NOMO-1 treated with DMSO at 0.1 percent for 48 hours (cell line): ENCODE measurements around the gene CDK14.

Experiments
- DNase-seq: peaks from one replicate; lab custom pipeline; 2025; ENCODE audit not compliant: unreplicated experiment; lab: John Stamatoyannopoulos, UW

The CDK14 gene

DNA sequence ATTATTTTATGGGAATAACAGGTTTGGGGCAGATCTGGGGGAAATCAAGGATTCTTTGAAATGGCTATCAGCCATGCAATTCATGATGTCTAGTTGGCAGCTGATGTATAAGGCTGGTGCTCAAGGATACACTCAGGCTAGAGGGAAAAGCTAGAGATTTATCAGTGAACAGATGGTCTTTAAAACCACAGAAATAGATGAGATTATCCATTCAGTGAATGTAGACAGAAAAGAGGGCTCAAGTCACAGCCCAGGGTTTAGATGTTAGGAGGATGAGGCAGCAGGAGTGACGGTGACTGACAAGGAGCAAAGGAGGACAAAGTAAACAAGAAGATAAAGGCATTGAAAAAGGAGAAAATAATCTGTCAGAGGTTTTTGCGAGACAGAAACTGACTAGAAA lies 238.7 kb downstream of the CDK14 start:
- DNase-seq: no peak

- no peak for DNase-seq
Observed at GRCh38 chr7:90835861-90836260, 239.7 kb downstream of the CDK14 start.

- DNase-seq: no peak
Observed at GRCh38 chr7:90836937-90837336, 240.8 kb downstream of the CDK14 start.

GRCh38 chr7:90838799-90839198 lies 242.7 kb downstream of the CDK14 start:
- no peak for DNase-seq

DNA sequence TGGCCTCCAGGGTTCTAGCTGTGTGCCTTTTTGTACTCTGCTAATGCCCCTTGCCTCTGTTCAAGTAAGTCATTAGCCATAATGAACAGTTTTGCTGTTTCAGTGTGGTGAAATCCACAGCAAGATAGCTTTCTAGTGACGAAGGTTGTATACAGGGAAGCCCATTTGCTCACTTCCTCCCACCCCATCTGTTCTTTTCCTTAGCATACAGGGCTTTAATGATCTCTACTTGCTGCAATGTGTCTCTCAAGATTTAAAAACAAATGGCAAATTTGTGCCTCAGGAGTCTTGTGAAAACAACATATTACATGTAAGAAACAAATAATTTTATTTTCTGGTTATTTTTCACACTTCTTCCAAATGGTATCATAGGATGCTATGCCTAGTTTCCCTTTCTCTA lies 243.2 kb downstream of the CDK14 start:
- no peak for DNase-seq

DNA sequence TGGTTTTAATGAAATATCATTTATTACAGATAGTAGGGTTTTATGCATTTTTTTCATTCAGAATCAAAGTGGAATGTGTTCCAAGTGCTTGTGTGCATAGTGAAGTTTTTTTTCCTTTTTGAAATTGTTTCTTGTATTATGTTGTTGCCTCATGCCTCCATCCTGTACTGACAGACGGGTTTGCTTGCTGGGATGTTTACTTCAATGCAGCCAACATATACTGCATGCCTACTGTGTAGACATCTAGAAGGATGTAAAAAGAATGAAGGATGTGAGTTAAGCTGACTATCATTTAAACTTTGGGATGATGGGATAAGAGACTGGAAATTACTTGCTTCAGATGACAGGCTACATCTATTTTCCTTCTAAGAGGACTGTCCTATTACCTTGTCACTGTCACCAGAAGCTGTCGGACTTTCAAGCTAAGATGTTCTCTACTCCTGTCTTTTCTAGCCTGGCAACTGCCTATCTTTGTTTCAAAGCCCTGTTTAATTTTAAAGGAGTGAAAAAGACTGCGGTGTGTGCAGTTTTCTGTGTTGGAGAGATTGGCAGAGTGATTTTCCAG lies 243.7 kb downstream of the CDK14 start:
- no peak for DNase-seq

GRCh38 chr7:90841759-90842429 lies 245.8 kb downstream of the CDK14 start:
- no peak for DNase-seq

DNA sequence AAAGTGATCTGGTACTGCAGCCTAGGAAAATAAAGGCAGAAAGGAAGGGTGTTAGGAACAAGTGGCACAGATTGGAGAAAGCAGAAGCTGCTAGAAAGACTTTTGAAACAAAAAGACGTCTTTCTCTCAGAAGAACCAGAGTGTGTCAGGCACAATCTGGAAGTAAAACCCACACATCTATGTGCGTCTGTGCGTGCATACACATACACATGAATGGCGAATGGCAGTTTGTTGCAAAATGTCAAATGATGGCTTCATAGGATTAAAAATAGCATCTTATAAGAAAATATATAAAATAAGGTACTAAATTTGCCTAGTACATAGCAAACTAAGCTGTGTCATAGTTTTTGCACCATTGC lies 246.3 kb downstream of the CDK14 start:
- DNase-seq: no peak

DNA sequence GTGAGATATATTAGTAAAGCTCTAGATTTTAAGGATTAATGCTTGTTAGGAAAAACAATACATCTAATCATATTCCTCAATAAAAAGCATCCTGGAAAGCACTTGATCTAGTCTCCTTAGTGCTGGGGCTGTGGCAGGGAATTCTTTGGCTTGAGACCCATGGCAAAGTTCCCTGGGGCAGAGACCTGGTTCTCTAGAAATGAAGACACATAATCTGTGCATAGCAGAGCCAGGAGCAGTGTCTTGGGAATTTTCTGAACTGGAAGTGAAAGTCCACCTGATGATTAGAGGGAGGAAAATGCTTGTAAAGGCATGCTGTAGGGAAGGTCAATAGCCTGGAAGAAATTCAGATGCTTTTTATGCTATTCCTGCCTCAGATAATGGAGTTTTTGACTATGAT lies 247.4 kb downstream of the CDK14 start:
- no peak for DNase-seq

DNA sequence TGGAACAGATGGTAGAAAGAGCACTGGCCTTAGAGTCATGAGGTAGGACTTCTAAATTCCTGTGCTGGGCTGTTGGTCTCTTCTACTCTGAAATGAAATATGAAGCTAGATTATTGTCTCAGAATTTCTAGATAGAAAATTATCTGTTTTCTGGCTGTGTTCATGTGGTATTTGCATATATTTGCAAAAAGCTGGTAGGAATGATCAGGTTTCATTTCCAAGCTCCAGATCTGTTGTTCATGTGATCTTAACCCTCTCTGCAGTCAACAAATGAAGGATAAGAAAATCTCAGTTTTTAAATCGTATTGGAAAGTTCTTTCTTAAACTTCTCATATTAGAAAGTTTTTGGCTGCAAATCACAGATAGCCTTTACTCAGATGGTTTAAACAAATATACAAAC lies 248.3 kb downstream of the CDK14 start:
- no peak for DNase-seq

- DNase-seq: no peak
Observed at GRCh38 chr7:90846192-90846591, 250.1 kb downstream of the CDK14 start.

- DNase-seq: no peak
Observed at GRCh38 chr7:90850066-90850465, 253.9 kb downstream of the CDK14 start.

DNA sequence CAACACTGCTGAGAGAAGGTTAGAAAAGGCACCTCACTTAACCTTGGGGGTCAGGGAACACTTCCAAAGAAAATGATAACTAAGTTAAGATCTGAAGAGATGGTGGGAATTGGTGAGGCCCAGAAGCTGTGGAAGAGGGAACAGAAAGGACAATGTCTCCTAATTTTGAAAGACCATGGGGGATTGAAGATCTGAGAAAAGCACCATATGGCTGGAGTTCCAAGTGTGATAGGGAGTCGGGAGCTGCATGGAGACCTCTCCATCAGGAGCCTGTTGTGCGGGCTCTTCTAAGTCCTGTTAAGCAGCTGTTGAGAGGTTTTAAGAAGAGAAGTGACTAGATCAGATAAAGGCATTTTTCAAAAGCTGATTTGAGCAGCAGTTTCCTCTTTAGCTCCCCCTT lies 254.3 kb downstream of the CDK14 start:
- no peak for DNase-seq

DNA sequence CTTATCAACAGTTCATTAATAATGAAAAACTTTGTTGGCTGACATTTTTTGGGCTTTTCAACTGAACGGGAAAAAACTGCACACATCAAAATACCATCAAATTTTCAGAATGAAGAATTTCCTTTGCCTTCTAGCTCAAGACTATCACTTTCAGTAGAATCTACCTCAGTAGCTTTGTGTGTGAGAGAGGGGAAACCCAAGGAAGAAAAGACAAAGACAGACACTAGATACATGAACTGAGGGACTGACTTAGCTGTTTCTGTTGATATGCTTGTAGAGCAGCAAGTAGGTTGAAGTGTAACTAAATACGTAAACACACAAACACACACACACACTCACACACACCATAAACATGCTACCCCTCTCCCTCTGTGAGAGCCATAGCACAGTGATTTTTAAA lies 257.1 kb downstream of the CDK14 start:
- DNase-seq: no peak

GRCh38 chr7:90856351-90857070 lies 260.4 kb downstream of the CDK14 start:
- no peak for DNase-seq

DNA sequence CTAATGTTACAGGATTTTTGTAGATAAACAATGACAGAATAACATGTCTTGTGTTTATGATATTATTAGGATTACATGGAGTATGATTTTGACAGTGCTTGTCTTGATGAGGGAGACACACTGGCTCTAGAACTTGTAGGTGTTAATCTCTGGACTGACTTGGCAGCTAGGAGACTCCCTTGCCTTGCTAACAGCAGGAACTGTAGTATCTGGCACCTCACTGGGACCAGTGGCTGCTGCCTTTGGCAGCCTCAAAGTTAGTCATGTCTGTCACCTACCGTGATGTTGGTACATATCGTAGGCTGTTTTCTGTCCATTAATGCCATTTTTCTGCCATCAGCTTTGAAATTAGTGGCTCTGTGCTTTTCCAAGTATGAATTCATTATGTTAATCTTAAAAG lies 261.5 kb downstream of the CDK14 start:
- no peak for DNase-seq

- no peak for DNase-seq
Observed at GRCh38 chr7:90858546-90858945, 262.4 kb downstream of the CDK14 start.

- DNase-seq: no peak
Observed at GRCh38 chr7:90859521-90859920, 263.4 kb downstream of the CDK14 start.

- DNase-seq: no peak
Observed at GRCh38 chr7:90864088-90864487, 268.0 kb downstream of the CDK14 start.

GRCh38 chr7:90869335-90869734 lies 273.2 kb downstream of the CDK14 start:
- no peak for DNase-seq

GRCh38 chr7:90876701-90877100 lies 280.6 kb downstream of the CDK14 start:
- no peak for DNase-seq

DNA sequence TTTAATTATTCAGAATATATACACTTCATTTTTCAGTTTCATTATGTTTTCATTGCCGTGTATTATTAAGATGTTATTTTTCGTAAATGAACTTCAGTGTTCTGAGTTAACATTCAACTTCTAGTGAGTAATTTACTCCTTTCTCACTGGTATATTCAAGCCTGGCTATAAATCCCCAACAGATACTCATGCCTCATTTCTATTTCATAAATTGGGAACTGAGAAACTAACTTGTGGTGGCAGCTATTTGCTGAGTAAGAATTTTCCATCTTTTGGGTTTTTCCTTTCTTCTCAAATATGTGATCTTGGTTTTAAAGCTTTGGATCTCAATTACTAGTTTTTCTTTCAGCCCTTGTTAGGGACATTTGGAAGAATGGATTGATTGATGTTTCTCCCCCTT lies 281.1 kb downstream of the CDK14 start:
- DNase-seq: no peak

DNA sequence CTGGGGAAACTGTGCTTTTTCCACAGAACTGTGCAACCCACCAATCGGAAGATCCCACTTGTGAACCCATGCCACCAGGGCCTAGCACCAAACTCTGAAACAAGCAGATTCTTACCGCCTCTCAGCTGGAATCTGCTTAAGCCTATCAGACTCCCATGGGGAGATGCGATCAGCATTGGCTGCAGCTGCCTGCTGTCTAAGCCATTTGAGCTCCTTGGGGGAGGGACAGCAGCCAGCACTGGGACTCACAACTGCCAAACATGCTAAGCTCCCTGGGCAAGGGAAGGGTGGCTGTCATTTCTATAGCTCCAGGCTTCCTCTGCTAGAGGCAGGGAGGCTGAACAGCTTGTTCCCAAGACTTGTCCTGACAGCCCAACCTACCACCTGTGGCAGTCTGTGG lies 283.8 kb downstream of the CDK14 start:
- DNase-seq: no peak
